GM12891 (cell line): ENCODE data around the gene MAGEB2.

Experiments used
- PAX5 ChIP-seq: IDR thresholded peaks from 2 replicates; pipeline ENCODE4 v1.6.1; 2011; ENCODE audit warnings: low read length, moderate library complexity, mild to moderate bottlenecking; ENCODE audit not compliant: insufficient read depth, severe bottlenecking
- POLR2A ChIP-seq: IDR thresholded peaks from 2 replicates; pipeline ENCODE4 v1.6.1; 2011; ENCODE audit warnings: low read depth, low read length, control low read depth
- POLR2AphosphoS5 ChIP-seq: IDR thresholded peaks from 2 replicates; pipeline ENCODE4 v1.6.1; 2011; ENCODE audit warnings: low read depth, low read length, control low read depth
- POU2F2 ChIP-seq: IDR thresholded peaks from 2 replicates; pipeline ENCODE4 v1.6.1; 2011; ENCODE audit warnings: low read depth, mild to moderate bottlenecking, control low read depth, low read length, moderate library complexity
- SPI1 ChIP-seq: IDR thresholded peaks from 2 replicates; pipeline ENCODE4 v1.6.1; 2011; ENCODE audit warnings: low read depth, low read length, control low read depth
- TAF1 ChIP-seq: IDR thresholded peaks from 2 replicates; pipeline ENCODE4 v1.6.1; 2011; ENCODE audit warnings: low read depth, low read length, control low read depth

DNA sequence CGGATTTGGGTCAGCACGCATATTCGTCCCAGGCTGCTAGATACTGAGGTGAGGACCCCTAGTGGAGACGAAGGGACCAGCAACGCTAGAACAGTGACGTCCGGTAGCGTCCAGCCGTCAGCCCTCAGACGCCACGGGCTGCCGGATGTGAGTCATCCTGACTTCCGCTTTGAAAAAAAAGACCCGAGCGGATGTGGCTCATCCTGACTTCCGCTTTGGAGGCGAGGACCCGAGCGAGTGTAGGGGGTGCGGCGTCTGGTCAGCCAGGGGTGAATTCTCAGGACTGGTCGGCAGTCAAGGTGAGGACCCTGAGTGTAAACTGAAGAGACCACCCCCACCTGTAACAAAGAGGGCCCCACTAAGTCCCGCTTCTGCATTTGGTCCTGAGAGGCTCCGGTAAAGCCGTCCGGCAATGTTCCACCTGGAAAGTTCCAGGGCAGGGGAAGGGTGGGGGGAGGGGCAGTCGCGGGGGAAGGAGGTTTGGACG is at the start of gene MAGEB2:
- TF ChIP-seq POLR2A (no peak), TAF1 (no peak), SPI1 (no peak), POLR2AphosphoS5 (no peak), PAX5 (no peak), POU2F2 (no peak)
